GM21381 (cell line): ENCODE results near the gene IFT57.
"Not testable (repeated sequence)": the region's sequence is repeated elsewhere in the genome, so short reads cannot be mapped to it uniquely, and the experiment has no call there.

ENCODE experiments used
- ATAC-seq: cut with Tn5 transposase; IDR thresholded peaks from one replicate; pipeline ENCODE4 v1.9.1; 2021; ENCODE audit warnings: mild to moderate bottlenecking, moderate library complexity; ENCODE audit not compliant: unreplicated experiment

The IFT57 gene

GRCh38 chr3:108221911-108222852 lies at the start of gene IFT57:
Gene IFT57 (minus strand): TSS chr3:108222424. CDS start chr3:108222322, 102 bp downstream.
- ATAC-seq, result peak; percentile 91

DNA sequence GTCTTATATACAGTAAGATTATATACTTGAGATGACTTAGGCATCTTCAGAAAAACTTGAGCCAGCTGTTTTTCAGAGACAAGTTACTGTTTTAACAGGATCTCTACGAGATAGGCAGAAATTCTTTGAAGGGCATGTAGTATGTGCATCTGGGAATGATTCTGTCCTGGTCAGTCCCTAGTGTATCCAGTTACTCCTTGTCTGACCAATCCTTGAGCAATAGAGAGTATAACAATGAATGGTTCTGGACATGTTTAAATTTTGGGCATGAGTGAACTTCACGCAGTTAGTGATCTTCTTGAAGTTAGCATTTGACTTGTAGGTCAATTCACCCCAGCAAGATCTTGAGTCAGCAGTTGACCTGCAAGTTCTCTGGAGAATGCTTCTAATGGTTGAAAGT lies 49.4 kb upstream of the IFT57 start:
- no peak for ATAC-seq

DNA sequence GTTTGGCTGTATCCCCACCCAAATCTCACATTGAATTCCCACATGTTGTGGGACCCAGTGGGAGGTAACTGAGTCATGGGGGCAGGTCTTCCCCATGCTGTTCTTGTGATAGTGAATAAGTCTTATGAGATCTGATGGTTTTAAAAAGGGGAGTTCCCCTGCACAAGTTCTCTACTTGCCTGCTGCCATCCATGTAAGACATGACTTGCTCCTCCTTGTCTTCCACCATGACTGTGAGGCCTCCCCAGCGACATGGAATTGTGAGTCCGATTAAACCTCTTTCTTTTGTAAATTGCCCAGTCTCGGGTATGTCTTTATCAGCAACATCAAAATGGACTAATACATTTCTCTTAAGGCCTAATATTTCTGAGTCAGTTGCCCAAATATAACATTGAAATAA lies 46.0 kb upstream of the IFT57 start:
- ATAC-seq, result not testable (repeated sequence)

GRCh38 chr3:108264534-108265298 lies 42.5 kb upstream of the IFT57 start:
- ATAC-seq, result peak; percentile 69

GRCh38 chr3:108255131-108255530 lies 32.9 kb upstream of the IFT57 start:
- no peak for ATAC-seq

DNA sequence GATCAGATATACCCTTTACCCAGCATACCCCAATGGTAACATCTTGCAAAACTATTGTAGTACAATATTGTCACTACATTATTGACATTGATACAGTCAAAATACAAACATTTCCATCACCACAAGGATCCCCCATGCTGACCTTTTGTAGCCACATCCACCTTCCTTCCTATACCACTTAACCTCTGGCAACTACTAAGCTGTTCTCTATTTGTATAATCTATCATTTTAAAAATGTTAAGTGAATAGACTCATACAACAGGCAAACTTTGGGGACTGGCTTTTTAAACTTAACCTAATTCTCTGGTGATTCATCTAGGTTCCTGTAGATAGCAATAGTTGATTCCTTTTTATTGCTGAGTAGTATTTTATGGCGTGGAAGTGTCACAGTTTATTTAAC lies 29.6 kb upstream of the IFT57 start:
- ATAC-seq, result no peak

DNA sequence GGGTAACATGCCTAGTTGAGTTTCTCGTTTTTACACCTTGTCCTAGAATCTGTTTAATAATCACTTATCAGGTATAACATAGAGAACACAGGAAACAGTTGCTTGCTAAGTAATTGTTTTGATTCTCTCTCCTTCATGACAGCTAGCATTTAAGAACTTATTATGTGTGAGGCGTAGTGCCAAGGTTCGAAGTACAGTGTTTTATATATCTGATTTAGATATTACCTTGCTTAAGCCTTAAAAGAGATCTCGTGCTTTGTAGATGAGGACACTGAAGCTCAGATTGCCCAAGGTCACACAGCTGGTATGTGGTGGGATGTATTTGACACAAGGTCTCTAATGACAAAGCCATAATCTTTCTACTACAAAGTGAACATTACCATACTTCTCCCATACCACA lies 29.0 kb upstream of the IFT57 start:
- ATAC-seq, result no peak

DNA sequence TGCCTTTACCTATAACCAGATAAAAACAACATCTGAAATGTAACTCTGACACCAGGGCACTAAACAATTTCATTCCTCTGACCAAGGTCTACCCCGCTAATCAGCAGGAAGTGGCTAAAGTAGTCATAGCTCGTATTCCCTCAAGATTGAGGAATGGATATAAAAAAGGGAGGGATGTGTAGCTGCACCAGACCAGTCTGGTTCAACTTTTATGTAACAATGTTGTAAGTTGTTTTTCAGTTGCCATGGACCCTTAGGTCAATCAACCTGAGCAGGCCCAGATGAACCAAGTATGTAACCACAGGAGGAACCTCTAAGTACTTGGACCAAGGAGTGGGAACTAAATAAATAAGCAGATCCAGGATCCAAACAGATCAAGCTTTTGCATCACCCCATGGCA lies 28.4 kb upstream of the IFT57 start:
- no peak for ATAC-seq

- no peak for ATAC-seq
Measured at GRCh38 chr3:108243243-108243642, 21.0 kb upstream of the IFT57 start.

GRCh38 chr3:108242776-108243175 lies 20.6 kb upstream of the IFT57 start:
- ATAC-seq, result no peak

DNA sequence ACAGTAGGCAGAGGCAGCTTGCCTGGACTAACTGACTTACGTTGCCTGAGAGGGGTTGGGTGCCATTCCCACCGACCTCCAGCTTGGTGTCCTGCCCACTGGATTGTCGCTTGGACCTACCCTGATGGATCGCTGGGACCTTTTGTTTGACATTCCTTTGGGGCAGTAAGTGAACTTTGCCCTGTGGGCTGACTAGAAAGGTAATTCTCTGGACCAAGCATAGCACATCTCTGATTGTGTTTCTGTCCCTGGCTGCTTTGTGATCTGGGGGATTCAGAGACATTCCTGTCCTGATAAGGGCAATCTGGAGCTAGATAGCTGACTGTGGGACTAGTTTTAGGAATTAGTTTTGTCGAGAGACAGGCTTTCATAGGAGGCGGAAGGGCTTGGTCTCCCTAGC lies 19.5 kb upstream of the IFT57 start:
- ATAC-seq, result no peak

DNA sequence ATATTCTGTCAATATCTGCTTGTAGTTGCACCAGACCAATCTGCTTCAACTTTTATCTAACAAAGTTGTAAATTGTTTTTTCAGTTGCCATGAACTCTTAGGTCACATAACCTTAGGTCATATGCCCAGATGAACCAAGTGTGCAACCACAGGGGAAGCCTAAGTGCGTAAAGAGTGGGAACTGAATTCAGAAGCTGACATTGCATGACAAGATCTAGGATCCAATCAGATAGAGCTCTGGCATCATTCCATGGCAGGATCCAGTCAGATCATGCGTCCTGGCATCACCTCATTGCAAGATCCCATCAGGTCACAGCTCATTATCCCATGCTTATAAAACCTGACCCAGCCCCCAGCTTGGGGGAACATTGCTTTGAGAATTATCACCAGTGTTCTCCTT lies 18.9 kb upstream of the IFT57 start:
- no peak for ATAC-seq

DNA sequence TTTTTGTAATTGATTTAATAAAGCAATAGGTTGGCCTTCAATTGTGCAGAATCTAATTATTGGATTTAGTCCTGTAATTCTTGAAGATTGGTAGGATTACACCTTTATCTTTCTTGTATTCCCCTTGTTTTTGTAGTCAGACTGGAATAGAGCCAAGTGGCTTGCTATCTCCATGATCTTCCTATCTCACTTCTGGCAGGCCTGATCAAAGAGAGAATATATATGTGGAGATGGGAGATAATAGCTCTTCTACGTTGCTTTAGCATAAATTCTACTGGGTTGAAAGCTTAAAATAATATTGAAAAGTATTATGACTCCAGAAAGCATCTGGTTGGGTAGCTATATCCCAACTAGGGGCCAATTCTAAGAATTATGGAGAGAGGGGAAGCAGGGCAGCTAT lies 16.9 kb upstream of the IFT57 start:
- ATAC-seq, result no peak

- ATAC-seq, result no peak
Measured at GRCh38 chr3:108235290-108235689, 13.1 kb upstream of the IFT57 start.

GRCh38 chr3:108234387-108234957 lies 12.2 kb upstream of the IFT57 start:
- ATAC-seq, result no peak

DNA sequence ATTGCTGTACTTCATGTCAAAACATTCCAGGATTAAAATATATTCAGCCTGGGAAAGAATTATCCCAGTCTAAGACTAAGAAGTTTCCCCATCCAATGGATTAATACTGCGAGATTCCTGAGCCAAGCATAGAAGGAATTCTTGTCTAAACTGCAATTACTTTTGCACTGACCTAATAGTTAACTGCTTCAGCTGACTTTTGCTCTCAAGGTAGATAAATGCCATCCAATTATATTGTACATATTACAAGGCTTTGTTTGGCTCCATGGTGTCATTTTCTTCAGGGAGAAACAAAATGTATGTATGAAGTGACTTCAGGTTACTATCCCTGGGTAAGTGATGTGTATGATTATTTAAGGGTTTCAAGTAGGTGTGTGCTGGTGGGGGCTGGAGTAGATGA lies 6.1 kb upstream of the IFT57 start:
- ATAC-seq, result no peak

GRCh38 chr3:108227131-108227530 lies 4.9 kb upstream of the IFT57 start:
- no peak for ATAC-seq

DNA sequence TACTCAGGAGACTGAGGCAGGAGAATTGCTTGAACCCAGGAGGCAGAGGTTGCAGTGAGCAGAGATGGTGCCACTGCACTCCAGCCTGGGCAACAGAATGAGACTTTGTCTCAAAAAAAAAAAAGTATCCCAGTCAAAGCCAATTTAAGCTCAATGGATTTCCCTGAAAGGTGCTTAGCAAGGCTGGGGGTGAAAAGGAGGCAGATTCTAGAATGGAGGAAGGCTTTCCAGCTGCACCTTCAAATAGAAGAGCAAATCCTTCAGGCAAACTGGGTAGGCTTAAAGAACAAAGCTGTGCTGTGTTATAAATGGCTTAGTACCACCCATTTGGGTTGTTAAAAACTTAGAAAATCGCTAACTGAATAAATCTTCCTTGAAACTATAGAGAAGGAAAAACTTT lies 3.0 kb upstream of the IFT57 start:
- no peak for ATAC-seq

DNA sequence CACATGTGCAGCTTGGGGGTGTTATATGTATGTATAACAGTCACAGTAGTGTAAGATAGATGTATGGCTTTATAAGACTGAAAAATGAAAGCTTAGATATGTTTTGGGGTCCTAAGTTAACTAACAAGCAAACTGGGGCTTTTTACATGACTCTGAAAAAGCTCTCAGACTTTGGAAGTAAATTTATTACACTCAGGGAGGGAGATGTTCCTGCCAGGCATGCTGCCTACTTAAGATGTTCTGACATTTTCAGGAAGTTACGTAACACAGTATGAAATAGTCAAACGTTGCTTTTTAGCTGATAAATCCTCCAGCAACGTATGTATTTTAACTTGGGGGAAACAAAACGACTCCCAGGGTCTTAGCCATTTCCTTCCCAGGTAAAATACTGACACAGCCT lies 1.7 kb upstream of the IFT57 start:
- no peak for ATAC-seq

DNA sequence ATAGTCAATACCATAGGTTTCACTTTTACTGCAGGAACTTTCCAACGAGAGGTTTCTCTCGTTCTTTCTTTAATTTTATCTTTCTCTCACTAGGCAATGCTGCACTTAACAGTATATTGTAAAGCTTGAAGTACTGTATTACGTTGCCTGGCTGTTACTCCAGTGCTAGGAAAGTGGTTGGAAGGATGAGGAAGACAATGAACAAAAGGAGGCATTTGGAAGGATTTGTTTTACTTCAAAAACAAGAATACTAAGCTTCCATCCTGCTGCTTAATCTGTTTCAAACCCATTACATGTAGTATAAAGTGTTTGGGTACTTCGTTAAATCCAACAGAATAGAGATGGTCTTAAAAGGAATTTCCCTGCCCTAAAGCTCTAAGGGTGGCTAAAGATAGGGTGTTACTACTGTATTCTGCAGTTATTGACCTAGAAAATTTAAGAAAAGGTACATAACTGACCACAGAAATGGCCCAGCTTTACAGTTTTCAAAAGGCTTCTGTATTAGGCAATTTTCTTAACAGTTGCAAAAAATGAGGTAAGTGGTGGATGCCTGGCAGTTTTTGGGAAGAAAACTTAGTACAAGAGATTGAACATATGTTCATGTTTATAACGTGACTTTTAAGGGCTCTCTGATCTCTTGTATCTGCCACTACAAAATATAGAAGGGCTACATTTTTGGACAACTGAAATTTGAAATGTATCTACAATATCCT lies 785 bp upstream of the IFT57 start:
- no peak for ATAC-seq

- ATAC-seq, result no peak
Measured at GRCh38 chr3:108221393-108221792, 831 bp downstream of the IFT57 start.
